Measurements from ENCODE around the gene PCK2.

DNA sequence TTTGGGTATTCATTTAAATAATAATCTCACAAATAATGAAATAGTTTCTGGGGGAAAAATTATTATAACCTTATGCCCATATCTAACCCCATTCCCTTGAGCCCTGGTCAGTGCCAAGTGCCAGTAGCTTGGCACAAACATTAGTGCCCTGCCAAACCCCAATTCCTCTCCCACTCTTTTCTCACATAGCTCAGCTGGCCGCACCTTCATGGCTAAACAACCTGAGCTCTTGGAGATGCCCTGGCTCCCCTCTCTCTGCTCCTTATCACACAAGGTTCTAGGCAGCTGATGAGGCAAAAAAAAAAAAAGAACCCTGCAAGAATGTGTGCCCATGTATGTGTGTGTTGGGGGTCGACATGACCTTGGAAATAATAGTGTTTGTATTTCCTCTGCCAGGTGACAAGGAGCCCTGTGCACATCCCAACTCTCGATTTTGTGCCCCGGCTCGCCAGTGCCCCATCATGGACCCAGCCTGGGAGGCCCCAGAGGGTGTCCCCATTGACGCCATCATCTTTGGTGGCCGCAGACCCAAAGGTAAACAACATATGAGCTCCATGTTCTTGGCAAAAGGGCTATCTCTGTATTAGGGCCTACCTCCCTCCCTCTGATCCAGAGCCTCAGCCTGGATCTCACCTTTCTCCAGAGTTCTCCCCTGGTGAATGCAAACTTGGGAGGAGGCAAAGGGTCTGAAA lies 8.4 kb downstream of the PCK2 start:
- TF ChIP-seq CTCF (IDR thresholded peaks at IDR 0.05) (no peak), POLR2A (IDR thresholded peaks at IDR 0.05) (no peak), EP300 (IDR thresholded peaks at IDR 0.05; ENCODE audit: low read depth) (no peak)

All from transverse colon (tissue), 3 donors.